Uterus (tissue), 2 donors: ENCODE results near the gene OR2T1.

Experiments used
- CTCF ChIP-seq, 4 experiments: fragments of 200-600 bp in 2 of 4; fragments of 450-650 bp in 2 of 4; sonication (generic) in 2 of 4; IDR thresholded peaks; one replicate each; pipeline ENCODE4 v1.5.1; 2016 to 2019; ENCODE audit warnings: antibody characterized with exemption in 4 of 4, mild to moderate bottlenecking in 2 of 4, moderate library complexity in 1 of 4
- POLR2A ChIP-seq, 2 donors: fragments of 450-650 bp; IDR thresholded peaks; one replicate each; pipeline ENCODE4 v1.6.1; 2016; ENCODE audit warnings: antibody characterized with exemption in 2 of 2, mild to moderate bottlenecking in 1 of 2, moderate library complexity in 1 of 2

- TF ChIP-seq CTCF (IDR thresholded peaks at IDR 0.05) (no peak), POLR2A (IDR thresholded peaks at IDR 0.05) (no peak)
These were observed 36.2 kb upstream of the OR2T1 start for GRCh38 chr1:248366609-248367008.
